IMR-90 (cell line): Measurements from ENCODE around the gene ZYX. TPM values are rescaled to one million over a fixed set of nuclear protein-coding genes. Genes with fewer than 3 reads are reported as not detected.

ENCODE experiments used
- ATAC-seq: fragments of 200-7000 bp; cut with Tn5 transposase; 2 replicates; pipeline ENCODE4 v1.9.1; 2020; ENCODE audit warnings: low read depth, mild to moderate bottlenecking, moderate library complexity
- BruUV-seq: library from RNA; stranded (reverse); fragments of 400-500 nt; replicated peaks from 2 replicates; lab custom pipeline; 2021; lab: Mats Ljungman, UMichigan
- CTCF ChIA-PET: fragments of 300-600 bp; formaldehyde crosslinking; extraction: SDS; loops from one replicate; lab custom pipeline; 2021; ENCODE audit warnings: antibody characterized with exemption; lab: Yijun Ruan, JAX
- POLR2A ChIA-PET: fragments of 300-600 bp; sonication (Branson Sonifier 250); formaldehyde crosslinking; loops from one replicate; lab custom pipeline; 2022; ENCODE audit warnings: antibody characterized with exemption; ENCODE audit not compliant: unreplicated experiment; lab: Charles Lee
- DNase-seq: peaks from one replicate; pipeline ENCODE4 v3.0.0; 2013
- H2AFZ ChIP-seq: replicated peaks from 2 replicates; pipeline ENCODE3; 2013; ENCODE audit warnings: low read length, mild to moderate bottlenecking; ENCODE audit not compliant: poor library complexity
- H2AK5ac ChIP-seq: 2 replicates; pipeline ENCODE4 v1.6.1; 2013; ENCODE audit warnings: low read depth, low read length, inconsistent platforms
- H2AK9ac ChIP-seq: replicated peaks from 2 replicates; pipeline ENCODE3; 2013; ENCODE audit warnings: mild to moderate bottlenecking, low read depth, low read length, moderate library complexity; ENCODE audit not compliant: poor library complexity
- H2BK120ac ChIP-seq: 2 replicates; pipeline ENCODE4 v1.6.1; 2013; ENCODE audit warnings: low read depth, low read length, inconsistent platforms
- H2BK15ac ChIP-seq: 3 replicates; pipeline ENCODE4 v1.6.1; 2013; ENCODE audit warnings: low read depth, low read length, inconsistent platforms
- H2BK20ac ChIP-seq: 2 replicates; pipeline ENCODE4 v1.6.1; 2013; ENCODE audit warnings: low read depth, mild to moderate bottlenecking, inconsistent platforms, low read length, moderate library complexity
- H2BK5ac ChIP-seq: 2 replicates; pipeline ENCODE4 v1.6.1; 2013; ENCODE audit warnings: mild to moderate bottlenecking, low read depth, low read length, inconsistent platforms; ENCODE audit not compliant: poor library complexity, severe bottlenecking
- H3K14ac ChIP-seq: replicated peaks from 2 replicates; pipeline ENCODE4 v1.6.1; 2013; ENCODE audit warnings: low read depth, low read length, inconsistent platforms
- H3K18ac ChIP-seq: 2 replicates; pipeline ENCODE4 v1.6.1; 2013; ENCODE audit warnings: low read depth, low read length, control low read depth
- H3K23ac ChIP-seq: 2 replicates; pipeline ENCODE4 v1.6.1; 2013; ENCODE audit warnings: low read depth, low read length, inconsistent platforms
- H3K27ac ChIP-seq: 2 replicates; pipeline ENCODE4 v1.5.1; 2013; ENCODE audit warnings: mild to moderate bottlenecking, control low read depth, low read length; ENCODE audit not compliant: insufficient read depth
- H3K27me3 ChIP-seq: 2 replicates; pipeline ENCODE4 v1.6.1; 2013; ENCODE audit warnings: low read length; ENCODE audit not compliant: control insufficient read depth, insufficient read depth
- H3K36me3 ChIP-seq: 2 replicates; pipeline ENCODE4 v1.6.1; 2013; ENCODE audit warnings: low read length, mixed read lengths; ENCODE audit not compliant: control insufficient read depth, insufficient read depth
- H3K4ac ChIP-seq: 2 replicates; pipeline ENCODE4 v1.6.1; 2013; ENCODE audit warnings: low read depth, low read length, inconsistent platforms
- H3K4me1 ChIP-seq: 2 replicates; pipeline ENCODE4 v1.6.1; 2013; ENCODE audit warnings: low read length, mixed read lengths; ENCODE audit not compliant: control insufficient read depth, insufficient read depth
- H3K4me2 ChIP-seq: 2 replicates; pipeline ENCODE4 v1.6.1; 2013; ENCODE audit warnings: low read depth, mild to moderate bottlenecking, control low read depth, low read length, moderate library complexity
- H3K4me3 ChIP-seq: 2 replicates; pipeline ENCODE4 v1.5.1; 2013; ENCODE audit warnings: low read depth, mild to moderate bottlenecking, control low read depth, low read length, moderate library complexity; ENCODE audit not compliant: insufficient read depth
- H3K56ac ChIP-seq: 2 replicates; pipeline ENCODE4 v1.6.1; 2013; ENCODE audit warnings: low read length, inconsistent platforms; ENCODE audit not compliant: insufficient read depth; ENCODE audit errors: extremely low read depth
- H3K79me1 ChIP-seq, 2 experiments: 2 replicates each; pipeline ENCODE4 v1.6.1; 2013; ENCODE audit warnings: low read length in 2 of 2, inconsistent platforms in 1 of 2, low read depth in 1 of 2
- H3K9ac ChIP-seq: 2 replicates; pipeline ENCODE4 v1.6.1; 2013; ENCODE audit warnings: low read depth, low read length, control low read depth
- H3K9me1 ChIP-seq: 2 replicates; pipeline ENCODE4 v1.6.1; 2013; ENCODE audit warnings: low read length, inconsistent platforms; ENCODE audit not compliant: insufficient read depth
- H3K9me3 ChIP-seq: 2 replicates; pipeline ENCODE4 v1.6.1; 2013; ENCODE audit warnings: low read length; ENCODE audit not compliant: control insufficient read depth, insufficient read depth
- H4K20me1 ChIP-seq: 2 replicates; pipeline ENCODE4 v1.6.1; 2013; ENCODE audit warnings: low read length, inconsistent platforms; ENCODE audit not compliant: insufficient read depth
- H4K5ac ChIP-seq: 2 replicates; pipeline ENCODE4 v1.6.1; 2013; ENCODE audit warnings: mild to moderate bottlenecking, low read depth, low read length, control low read depth
- H4K8ac ChIP-seq, 2 experiments: 2 replicates each; pipeline ENCODE4 v1.6.1; 2013; ENCODE audit warnings: low read depth in 2 of 2, low read length in 2 of 2, control low read depth in 1 of 2, inconsistent platforms in 1 of 2
- H4K91ac ChIP-seq: 2 replicates; pipeline ENCODE4 v1.6.1; 2013; ENCODE audit warnings: low read depth, low read length, inconsistent platforms; ENCODE audit not compliant: insufficient read depth
- BHLHE40 ChIP-seq: fragments of 150-350 bp; IDR thresholded peaks from 2 replicates; pipeline ENCODE4 v1.6.1; 2016; ENCODE audit warnings: mild to moderate bottlenecking, low read depth, low read length
- CEBPB ChIP-seq: IDR thresholded peaks from 2 replicates; pipeline ENCODE4 v1.6.1; 2012; ENCODE audit warnings: low read depth, low read length, improper control_type of control experiment
- CHD1 ChIP-seq: IDR thresholded peaks from 2 replicates; pipeline ENCODE4 v1.6.1; 2012; ENCODE audit warnings: low read depth, low read length, improper control_type of control experiment
- FOS ChIP-seq: fragments of 150-350 bp; IDR thresholded peaks from 2 replicates; pipeline ENCODE4 v1.6.1; 2016; ENCODE audit warnings: low read depth, low read length
- MAFK ChIP-seq: IDR thresholded peaks from 2 replicates; pipeline ENCODE4 v1.6.1; 2012; ENCODE audit warnings: low read depth, low read length, improper control_type of control experiment
- MAZ ChIP-seq: IDR thresholded peaks from 2 replicates; pipeline ENCODE4 v1.6.1; 2012; ENCODE audit warnings: low read depth, mild to moderate bottlenecking, low read length, improper control_type of control experiment, moderate library complexity, borderline replicate concordance
- MXI1 ChIP-seq: IDR thresholded peaks from 2 replicates; pipeline ENCODE4 v1.6.1; 2012; ENCODE audit warnings: low read depth, mild to moderate bottlenecking, low read length, moderate library complexity, borderline replicate concordance
- NFE2L2 ChIP-seq: fragments of 150-350 bp; IDR thresholded peaks from 2 replicates; pipeline ENCODE4 v1.6.1; 2016; ENCODE audit warnings: low read depth, mild to moderate bottlenecking, low read length
- POLR2A ChIP-seq: IDR thresholded peaks from 2 replicates; pipeline ENCODE4 v1.6.1; 2012; ENCODE audit warnings: mild to moderate bottlenecking, low read depth, low read length
- RAD21 ChIP-seq: IDR thresholded peaks from 2 replicates; pipeline ENCODE4 v1.6.1; 2012; ENCODE audit warnings: low read length, improper control_type of control experiment
- RCOR1 ChIP-seq: IDR thresholded peaks from 2 replicates; pipeline ENCODE4 v1.6.1; 2012; ENCODE audit warnings: mild to moderate bottlenecking, low read length, improper control_type of control experiment; ENCODE audit not compliant: insufficient replicate concordance
- RFX5 ChIP-seq: IDR thresholded peaks from 2 replicates; pipeline ENCODE4 v1.8.0; 2012; ENCODE audit warnings: low read depth, mild to moderate bottlenecking, low read length, moderate library complexity
- SMC3 ChIP-seq: fragments of 150-350 bp; IDR thresholded peaks from 2 replicates; pipeline ENCODE4 v1.6.1; 2016; ENCODE audit warnings: low read depth, mild to moderate bottlenecking, antibody characterized with exemption, low read length, moderate library complexity
- WGBS, 2 experiments: methylation state at CpG; one replicate each; pipeline versions ENCODE4 v1.1.5 to v1.1.7; 2013; ENCODE audit warnings: missing lambda C conversion rate in 2 of 2; ENCODE audit not compliant: insufficient read length in 1 of 2; ENCODE audit errors: extremely low coverage in 2 of 2; 5-methylcytosine and 5-hydroxymethylcytosine counted together
- dilution Hi-C: fragments of 300-500 bp; cut with HindIII; formaldehyde crosslinking; loops from one replicate; pipeline ENCODE4 v1.14.3; 2018; ENCODE audit warnings: low sequenced_read_pairs; ENCODE audit not compliant: unreplicated experiment
- in situ Hi-C: fragments of 300-500 bp; cut with MboI; formaldehyde crosslinking; loops from 3 replicates; pipeline ENCODE4 v1.14.3; 2019; ENCODE audit warnings: low sequenced_read_pairs, inconsistent platforms, mixed read lengths
- intact Hi-C: fragments of 100-400 bp; cut with micrococcal nuclease; formaldehyde crosslinking; loops from 2 replicates; pipeline ENCODE4 v1.10.0; 2022
- polyA plus RNA-seq, 3 experiments: library from polyadenylated mRNA; depleted of rRNA; stranded (reverse); fragments of >200 nt; gene quantifications; 2 replicates each; pipeline ENCODE4 v1.2.3, GENCODE V29; 2012; ENCODE audit warnings: low replicate concordance in 1 of 3
- total RNA-seq: library from RNA; depleted of rRNA; stranded (reverse); fragments of >200 nt; gene quantifications from 2 replicates; pipeline ENCODE4 v1.2.3, GENCODE V29; 2012
- TF ChIP-seq, protein P1 (sequence below): fragments of 150-350 bp; IDR thresholded peaks from 2 replicates; pipeline ENCODE4 v1.6.1; 2016; ENCODE audit warnings: low read depth, mild to moderate bottlenecking, low read length, moderate library complexity, borderline replicate concordance
- TF ChIP-seq, protein P2 (sequence below): fragments of 150-350 bp; IDR thresholded peaks from 2 replicates; pipeline ENCODE4 v1.6.1; 2017; ENCODE audit warnings: mild to moderate bottlenecking, antibody characterized with exemption, low read length, low read depth
- TF ChIP-seq, protein P3 (sequence below): conservative IDR thresholded peaks from 2 replicates; pipeline ENCODE4 v1.5.1; 2012; ENCODE audit warnings: mild to moderate bottlenecking, low read depth, low read length, improper control_type of control experiment

The ZYX gene
- total and polyA plus RNA-seq, 2 of the 4 experiments (the other 2 are of a cell fraction), result 22.6 to 334 TPM

DNA sequence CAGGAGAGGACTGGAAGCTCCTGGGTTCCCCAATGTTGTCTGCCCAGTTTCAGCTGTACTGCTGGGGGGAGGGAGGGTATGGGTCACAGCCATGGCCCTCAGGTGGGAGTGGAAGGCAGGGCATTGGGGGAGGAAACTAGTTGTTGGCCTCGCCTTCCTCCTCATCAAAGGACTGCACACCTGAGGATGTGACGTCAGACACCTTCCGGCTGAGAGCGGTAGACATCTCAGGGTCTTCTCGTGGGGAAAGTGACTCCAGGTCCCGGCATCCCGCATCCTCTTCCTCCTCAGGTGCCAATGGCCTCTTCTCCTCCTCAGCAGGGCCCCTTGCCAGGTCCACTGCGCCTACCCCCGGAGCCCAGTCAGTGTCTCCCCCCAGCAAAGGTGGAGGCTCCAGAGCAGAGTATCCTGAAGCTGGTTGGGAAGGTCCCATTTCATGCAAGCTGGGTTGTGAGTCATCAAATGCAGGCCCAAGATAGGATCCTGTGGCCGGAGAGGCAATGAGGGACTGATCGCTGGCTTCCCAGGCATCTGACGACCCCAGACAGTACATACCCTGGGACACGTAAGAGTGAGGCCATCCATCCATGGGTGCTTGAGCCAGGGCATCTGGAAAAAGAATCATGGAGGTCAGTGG, 24.6 kb upstream of the ZYX start:
- POLR2A ChIA-PET, result no interaction called here
- Histone ChIP-seq H2BK5ac (no peak overlapping the region), H2BK120ac (no peak overlapping the region), H2BK20ac (no peak overlapping the region), H3K27me3 (peaks cover 22% of the 10 kb centered on the region), H3K4me2 (no peak overlapping the region), H3K14ac (no peak overlapping the region), H3K9ac (no peak overlapping the region), H3K27ac (no peak overlapping the region), H2AK9ac (peak overlapping the region; percentile 15), H4K8ac (no peak overlapping the region), H4K5ac (no peak overlapping the region), H2AK5ac (no peak overlapping the region), H3K56ac (no peak overlapping the region), H3K9me3 (no peaks in the 10 kb centered on the region), H3K4me1 (no peaks in the 10 kb centered on the region), H3K4ac (no peak overlapping the region), H3K4me3 (no peak overlapping the region), H4K91ac (no peak overlapping the region), H3K9me1 (no peaks in the 10 kb centered on the region; the same call in 1 of the 2 replicates), H3K23ac (no peak overlapping the region), H3K18ac (no peak overlapping the region), H4K20me1 (no peaks in the 10 kb centered on the region), H3K79me1 (no peaks in the 10 kb centered on the region), H2BK15ac (no peak overlapping the region), H2AFZ (no peak overlapping the region), H3K36me3 (peaks cover 2% of the 10 kb centered on the region; the same call in 1 of the 2 replicates)
- no CpG with 5 or more reads among the region's 13 CpGs for WGBS, 2 experiments
- dilution Hi-C loops (no loop called here), intact Hi-C loops (no loop called here), in situ Hi-C loops (no loop called here)
- TF ChIP-seq BHLHE40, result no peak
- no peak for TF ChIP-seq RCOR1
- no peak for TF ChIP-seq CEBPB
- no peak for TF ChIP-seq RFX5
- TF ChIP-seq MAFK, result no peak
- no peak for TF ChIP-seq RAD21
- TF ChIP-seq CHD1, result no peak
- TF ChIP-seq, protein P1, sequence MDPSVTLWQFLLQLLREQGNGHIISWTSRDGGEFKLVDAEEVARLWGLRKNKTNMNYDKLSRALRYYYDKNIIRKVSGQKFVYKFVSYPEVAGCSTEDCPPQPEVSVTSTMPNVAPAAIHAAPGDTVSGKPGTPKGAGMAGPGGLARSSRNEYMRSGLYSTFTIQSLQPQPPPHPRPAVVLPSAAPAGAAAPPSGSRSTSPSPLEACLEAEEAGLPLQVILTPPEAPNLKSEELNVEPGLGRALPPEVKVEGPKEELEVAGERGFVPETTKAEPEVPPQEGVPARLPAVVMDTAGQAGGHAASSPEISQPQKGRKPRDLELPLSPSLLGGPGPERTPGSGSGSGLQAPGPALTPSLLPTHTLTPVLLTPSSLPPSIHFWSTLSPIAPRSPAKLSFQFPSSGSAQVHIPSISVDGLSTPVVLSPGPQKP, result no peak
- TF ChIP-seq, protein P2, sequence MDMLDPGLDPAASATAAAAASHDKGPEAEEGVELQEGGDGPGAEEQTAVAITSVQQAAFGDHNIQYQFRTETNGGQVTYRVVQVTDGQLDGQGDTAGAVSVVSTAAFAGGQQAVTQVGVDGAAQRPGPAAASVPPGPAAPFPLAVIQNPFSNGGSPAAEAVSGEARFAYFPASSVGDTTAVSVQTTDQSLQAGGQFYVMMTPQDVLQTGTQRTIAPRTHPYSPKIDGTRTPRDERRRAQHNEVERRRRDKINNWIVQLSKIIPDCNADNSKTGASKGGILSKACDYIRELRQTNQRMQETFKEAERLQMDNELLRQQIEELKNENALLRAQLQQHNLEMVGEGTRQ, result no peak
- TF ChIP-seq MXI1, result no peak
- TF ChIP-seq SMC3, result no peak
- no peak for TF ChIP-seq FOS
- TF ChIP-seq MAZ, result no peak
- TF ChIP-seq, protein P3, sequence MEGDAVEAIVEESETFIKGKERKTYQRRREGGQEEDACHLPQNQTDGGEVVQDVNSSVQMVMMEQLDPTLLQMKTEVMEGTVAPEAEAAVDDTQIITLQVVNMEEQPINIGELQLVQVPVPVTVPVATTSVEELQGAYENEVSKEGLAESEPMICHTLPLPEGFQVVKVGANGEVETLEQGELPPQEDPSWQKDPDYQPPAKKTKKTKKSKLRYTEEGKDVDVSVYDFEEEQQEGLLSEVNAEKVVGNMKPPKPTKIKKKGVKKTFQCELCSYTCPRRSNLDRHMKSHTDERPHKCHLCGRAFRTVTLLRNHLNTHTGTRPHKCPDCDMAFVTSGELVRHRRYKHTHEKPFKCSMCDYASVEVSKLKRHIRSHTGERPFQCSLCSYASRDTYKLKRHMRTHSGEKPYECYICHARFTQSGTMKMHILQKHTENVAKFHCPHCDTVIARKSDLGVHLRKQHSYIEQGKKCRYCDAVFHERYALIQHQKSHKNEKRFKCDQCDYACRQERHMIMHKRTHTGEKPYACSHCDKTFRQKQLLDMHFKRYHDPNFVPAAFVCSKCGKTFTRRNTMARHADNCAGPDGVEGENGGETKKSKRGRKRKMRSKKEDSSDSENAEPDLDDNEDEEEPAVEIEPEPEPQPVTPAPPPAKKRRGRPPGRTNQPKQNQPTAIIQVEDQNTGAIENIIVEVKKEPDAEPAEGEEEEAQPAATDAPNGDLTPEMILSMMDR, result no peak
- TF ChIP-seq POLR2A, result no peak
- TF ChIP-seq NFE2L2, result no peak
- ATAC-seq, result no peak
- BruUV-seq, result no TSS peak
- no peak for DNase-seq
- CTCF ChIA-PET, result no interaction called here
